HL-60 (cell line): Measurements from ENCODE around the gene MMRN1.

Experiments used
- SPI1 ChIP-seq: IDR thresholded peaks from 2 replicates; pipeline ENCODE4 v1.6.1; 2012; ENCODE audit warnings: low read depth, mild to moderate bottlenecking, borderline replicate concordance
- TF ChIP-seq, protein P1 (sequence below): IDR thresholded peaks from 2 replicates; pipeline ENCODE4 v1.6.1; 2012; ENCODE audit warnings: low read depth; ENCODE audit not compliant: insufficient replicate concordance

DNA sequence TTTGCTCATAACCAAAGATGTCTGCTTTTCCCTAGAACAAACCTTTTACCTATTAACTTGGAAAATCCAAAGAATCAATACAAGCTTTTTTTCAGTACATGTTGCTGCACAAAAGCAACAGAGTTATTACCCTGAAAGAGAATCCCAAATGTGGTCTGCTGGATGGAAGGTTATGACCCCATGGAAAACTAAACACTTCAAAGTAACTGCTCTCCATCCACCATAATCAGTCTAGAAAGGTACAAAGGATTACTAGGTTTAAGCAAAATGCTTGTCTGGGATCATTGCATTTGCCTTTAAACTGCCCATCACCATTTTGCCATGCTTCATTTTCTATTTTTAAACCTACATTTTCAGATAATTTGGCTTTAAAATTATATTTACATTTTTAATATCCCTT, 11.7 kb downstream of the MMRN1 start:
- no peak for TF ChIP-seq SPI1
- TF ChIP-seq, protein P1, sequence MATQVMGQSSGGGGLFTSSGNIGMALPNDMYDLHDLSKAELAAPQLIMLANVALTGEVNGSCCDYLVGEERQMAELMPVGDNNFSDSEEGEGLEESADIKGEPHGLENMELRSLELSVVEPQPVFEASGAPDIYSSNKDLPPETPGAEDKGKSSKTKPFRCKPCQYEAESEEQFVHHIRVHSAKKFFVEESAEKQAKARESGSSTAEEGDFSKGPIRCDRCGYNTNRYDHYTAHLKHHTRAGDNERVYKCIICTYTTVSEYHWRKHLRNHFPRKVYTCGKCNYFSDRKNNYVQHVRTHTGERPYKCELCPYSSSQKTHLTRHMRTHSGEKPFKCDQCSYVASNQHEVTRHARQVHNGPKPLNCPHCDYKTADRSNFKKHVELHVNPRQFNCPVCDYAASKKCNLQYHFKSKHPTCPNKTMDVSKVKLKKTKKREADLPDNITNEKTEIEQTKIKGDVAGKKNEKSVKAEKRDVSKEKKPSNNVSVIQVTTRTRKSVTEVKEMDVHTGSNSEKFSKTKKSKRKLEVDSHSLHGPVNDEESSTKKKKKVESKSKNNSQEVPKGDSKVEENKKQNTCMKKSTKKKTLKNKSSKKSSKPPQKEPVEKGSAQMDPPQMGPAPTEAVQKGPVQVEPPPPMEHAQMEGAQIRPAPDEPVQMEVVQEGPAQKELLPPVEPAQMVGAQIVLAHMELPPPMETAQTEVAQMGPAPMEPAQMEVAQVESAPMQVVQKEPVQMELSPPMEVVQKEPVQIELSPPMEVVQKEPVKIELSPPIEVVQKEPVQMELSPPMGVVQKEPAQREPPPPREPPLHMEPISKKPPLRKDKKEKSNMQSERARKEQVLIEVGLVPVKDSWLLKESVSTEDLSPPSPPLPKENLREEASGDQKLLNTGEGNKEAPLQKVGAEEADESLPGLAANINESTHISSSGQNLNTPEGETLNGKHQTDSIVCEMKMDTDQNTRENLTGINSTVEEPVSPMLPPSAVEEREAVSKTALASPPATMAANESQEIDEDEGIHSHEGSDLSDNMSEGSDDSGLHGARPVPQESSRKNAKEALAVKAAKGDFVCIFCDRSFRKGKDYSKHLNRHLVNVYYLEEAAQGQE, result no peak
